HG03196 (cell line): ENCODE results near the gene KLHL29.

Experiments
- ATAC-seq: cut with Tn5 transposase; IDR thresholded peaks from one replicate; pipeline ENCODE4 v1.9.1; 2021; ENCODE audit not compliant: unreplicated experiment

KLHL29 gene

GRCh38 chr2:23394700-23395099 is 9.7 kb downstream of the KLHL29 start:
- ATAC-seq = no peak

GRCh38 chr2:23397478-23397877 is 12.5 kb downstream of the KLHL29 start:
- no peak for ATAC-seq

- ATAC-seq = peak; percentile 45
These were observed 14.8 kb downstream of the KLHL29 start for GRCh38 chr2:23399674-23400261.

- ATAC-seq = no peak
These were observed 15.7 kb downstream of the KLHL29 start for GRCh38 chr2:23400703-23401102.

GRCh38 chr2:23401427-23402204 is 16.6 kb downstream of the KLHL29 start:
- ATAC-seq = no peak

- ATAC-seq = no peak
These were observed 17.3 kb downstream of the KLHL29 start for GRCh38 chr2:23402205-23402740.

- ATAC-seq = peak; percentile 66
These were observed 19.4 kb downstream of the KLHL29 start for GRCh38 chr2:23404426-23404825.

- no peak for ATAC-seq
These were observed 24.3 kb downstream of the KLHL29 start for GRCh38 chr2:23409248-23409647.

- no peak for ATAC-seq
These were observed 25.6 kb downstream of the KLHL29 start for GRCh38 chr2:23410596-23410995.

- ATAC-seq = no peak
These were observed 26.9 kb downstream of the KLHL29 start for GRCh38 chr2:23411752-23412431.

- no peak for ATAC-seq
These were observed 27.7 kb downstream of the KLHL29 start for GRCh38 chr2:23412556-23413155.

GRCh38 chr2:23413641-23414040 is 28.7 kb downstream of the KLHL29 start:
- ATAC-seq = no peak

- no peak for ATAC-seq
These were observed 29.1 kb downstream of the KLHL29 start for GRCh38 chr2:23414106-23414505.

- no peak for ATAC-seq
These were observed 29.9 kb downstream of the KLHL29 start for GRCh38 chr2:23414871-23415270.

GRCh38 chr2:23417310-23417709 is 32.3 kb downstream of the KLHL29 start:
- ATAC-seq = no peak

- ATAC-seq = no peak
These were observed 33.1 kb downstream of the KLHL29 start for GRCh38 chr2:23418056-23418455.

GRCh38 chr2:23418461-23418911 is 33.5 kb downstream of the KLHL29 start:
- ATAC-seq = no peak

GRCh38 chr2:23419171-23420090 is 34.5 kb downstream of the KLHL29 start:
- no peak for ATAC-seq

- no peak for ATAC-seq
These were observed 35.3 kb downstream of the KLHL29 start for GRCh38 chr2:23420091-23420839.
